ENCODE results near the gene JAK2. TPM values are rescaled to one million over a fixed set of nuclear protein-coding genes. Genes with fewer than 3 reads are reported as not detected.

Gene JAK2
- 10 to 100 TPM in 1 of 2 donors, 1 to 10 TPM in 1; 7.0 to 14.8 TPM for total RNA-seq

GRCh38 chr9:4984621-4985385 is at the start of gene JAK2:
JAK2 (plus strand) TSS chr9:4985272; CDS start chr9:5021988, 36,716 bp downstream.
- intact Hi-C loops (cut with DNase I): loop anchor here (5.0 to 10.0 kb wide), 5 partner anchors 138 to 440 kb away; partner anchors contain the start of genes CDC37L1 and RCL1
- Histone ChIP-seq H3K4me1 (no peaks in the 10 kb centered on the region), H3K4me3 (peak within 1 kb of the TSS; percentile 68), H3K27ac (peak within 1 kb of the TSS; percentile 99), H3K9ac (ENCODE audit: low read depth in 2 of 2, low read length in 2 of 2) (peak within 1 kb of the TSS; percentile 90 to 95), H3K9me3 (no peaks in the 10 kb centered on the region), H3K36me3 (no peaks in the 10 kb centered on the region), H3K27me3 (no peaks in the 10 kb centered on the region)
- TF ChIP-seq CTCF (IDR thresholded peaks at IDR 0.05): peak; percentile 21
- DNase-seq: peak; percentile 92

- H3K9ac ChIP-seq (ENCODE audit: low read depth in 2 of 2, low read length in 2 of 2): no peak overlapping the region
- H3K4me1 ChIP-seq: no peaks in the 10 kb centered on the region
- DNase-seq: no peak
- no peaks in the 10 kb centered on the region for H3K36me3 ChIP-seq
- no peaks in the 10 kb centered on the region for H3K27me3 ChIP-seq
- no peak overlapping the region for H3K27ac ChIP-seq
- TF ChIP-seq CTCF (IDR thresholded peaks at IDR 0.05): no peak
- H3K9me3 ChIP-seq: no peaks in the 10 kb centered on the region
- no peak overlapping the region for H3K4me3 ChIP-seq
- intact Hi-C loops (cut with DNase I): no loop called here
These were observed 48.8 kb upstream of the JAK2 start for GRCh38 chr9:4936277-4936676.

GRCh38 chr9:4936823-4937222 is 48.2 kb upstream of the JAK2 start:
- H3K4me1 ChIP-seq: no peaks in the 10 kb centered on the region
- no peak overlapping the region for H3K4me3 ChIP-seq
- no peaks in the 10 kb centered on the region for H3K9me3 ChIP-seq
- no peaks in the 10 kb centered on the region for H3K36me3 ChIP-seq
- TF ChIP-seq CTCF (IDR thresholded peaks at IDR 0.05): no peak
- H3K27me3 ChIP-seq: no peaks in the 10 kb centered on the region
- H3K27ac ChIP-seq: no peak overlapping the region
- H3K9ac ChIP-seq (ENCODE audit: low read depth in 2 of 2, low read length in 2 of 2): no peak overlapping the region
- intact Hi-C loops (cut with DNase I): no loop called here
- DNase-seq: no peak

GRCh38 chr9:4937446-4937845 is 47.6 kb upstream of the JAK2 start:
- H3K9ac ChIP-seq (ENCODE audit: low read depth in 2 of 2, low read length in 2 of 2): no peak overlapping the region
- H3K4me3 ChIP-seq: no peak overlapping the region
- no peaks in the 10 kb centered on the region for H3K27me3 ChIP-seq
- intact Hi-C loops (cut with DNase I): no loop called here
- TF ChIP-seq CTCF (IDR thresholded peaks at IDR 0.05): no peak
- no peaks in the 10 kb centered on the region for H3K4me1 ChIP-seq
- no peak for DNase-seq
- no peaks in the 10 kb centered on the region for H3K9me3 ChIP-seq
- no peak overlapping the region for H3K27ac ChIP-seq
- no peaks in the 10 kb centered on the region for H3K36me3 ChIP-seq

- Histone ChIP-seq H3K9me3 (no peaks in the 10 kb centered on the region), H3K4me3 (no peak overlapping the region), H3K36me3 (no peaks in the 10 kb centered on the region), H3K27ac (no peak overlapping the region), H3K27me3 (no peaks in the 10 kb centered on the region), H3K4me1 (no peaks in the 10 kb centered on the region), H3K9ac (ENCODE audit: low read depth in 2 of 2, low read length in 2 of 2) (no peak overlapping the region)
- intact Hi-C loops (cut with DNase I): no loop called here
- no peak for DNase-seq
- no peak for TF ChIP-seq CTCF (IDR thresholded peaks at IDR 0.05)
These were observed 46.6 kb upstream of the JAK2 start for GRCh38 chr9:4938496-4938895.

Measured in colonic mucosa (tissue), 4 donors.